Hematopoietic multipotent progenitor cell treated with erythropoietin and hydrocortisone succinate and interleukin-3 and kit ligand, for 15 days (in vitro differentiated cells): Measurements from ENCODE around the gene E2F8.

Experiments used
- DNase-seq: peaks from one replicate; pipeline ENCODE4 v3.0.0-alpha.2; 2015; ENCODE audit warnings: low spot score

The E2F8 gene

GRCh38 chr11:19252394-19253152 is 11.8 kb upstream of the E2F8 start:
- no peak for DNase-seq

GRCh38 chr11:19251577-19251976 is 10.8 kb upstream of the E2F8 start:
- no peak for DNase-seq

- DNase-seq, result no peak
Measured at GRCh38 chr11:19246816-19247215, 6.1 kb upstream of the E2F8 start.

- DNase-seq, result no peak
Measured at GRCh38 chr11:19245351-19245750, 4.6 kb upstream of the E2F8 start.

GRCh38 chr11:19244621-19245020 is 3.9 kb upstream of the E2F8 start:
- DNase-seq, result no peak

- no peak for DNase-seq
Measured at GRCh38 chr11:19244084-19244483, 3.3 kb upstream of the E2F8 start.

GRCh38 chr11:19243613-19244012 is 2.9 kb upstream of the E2F8 start:
- DNase-seq, result no peak

- no peak for DNase-seq
Measured at GRCh38 chr11:19243143-19243542, 2.4 kb upstream of the E2F8 start.

GRCh38 chr11:19242179-19242932 is 1.6 kb upstream of the E2F8 start:
- DNase-seq, result no peak

GRCh38 chr11:19241260-19242178 is 774 bp upstream of the E2F8 start:
- peak; percentile 61 for DNase-seq

- DNase-seq, result peak; percentile 17
Measured at GRCh38 chr11:19239039-19239438, 1.7 kb downstream of the E2F8 start.

- peak; percentile 23 for DNase-seq
Measured at GRCh38 chr11:19237813-19238212, 2.9 kb downstream of the E2F8 start.

- no peak for DNase-seq
Measured at GRCh38 chr11:19237381-19237780, 3.4 kb downstream of the E2F8 start.

- no peak for DNase-seq
Measured at GRCh38 chr11:19234231-19234817, 6.4 kb downstream of the E2F8 start.

- DNase-seq, result no peak
Measured at GRCh38 chr11:19232910-19233503, 7.7 kb downstream of the E2F8 start.

- DNase-seq, result no peak
Measured at GRCh38 chr11:19229671-19230070, 11.1 kb downstream of the E2F8 start.

- DNase-seq, result no peak
Measured at GRCh38 chr11:19228968-19229367, 11.8 kb downstream of the E2F8 start.

- no peak for DNase-seq
Measured at GRCh38 chr11:19226378-19227195, 14.2 kb downstream of the E2F8 start.

- DNase-seq, result no peak
Measured at GRCh38 chr11:19225581-19225980, 15.2 kb downstream of the E2F8 start.

- no peak for DNase-seq
Measured at GRCh38 chr11:19225123-19225522, 15.6 kb downstream of the E2F8 start.
